GM21786 (cell line): ENCODE measurements around the gene NID1.
"Not testable (repeated sequence)": the region's sequence is repeated elsewhere in the genome, so short reads cannot be mapped to it uniquely, and the experiment has no call there.

ENCODE experiments used
- ATAC-seq: cut with Tn5 transposase; IDR thresholded peaks from one replicate; pipeline ENCODE4 v1.9.1; 2021; ENCODE audit not compliant: unreplicated experiment

The NID1 gene

DNA sequence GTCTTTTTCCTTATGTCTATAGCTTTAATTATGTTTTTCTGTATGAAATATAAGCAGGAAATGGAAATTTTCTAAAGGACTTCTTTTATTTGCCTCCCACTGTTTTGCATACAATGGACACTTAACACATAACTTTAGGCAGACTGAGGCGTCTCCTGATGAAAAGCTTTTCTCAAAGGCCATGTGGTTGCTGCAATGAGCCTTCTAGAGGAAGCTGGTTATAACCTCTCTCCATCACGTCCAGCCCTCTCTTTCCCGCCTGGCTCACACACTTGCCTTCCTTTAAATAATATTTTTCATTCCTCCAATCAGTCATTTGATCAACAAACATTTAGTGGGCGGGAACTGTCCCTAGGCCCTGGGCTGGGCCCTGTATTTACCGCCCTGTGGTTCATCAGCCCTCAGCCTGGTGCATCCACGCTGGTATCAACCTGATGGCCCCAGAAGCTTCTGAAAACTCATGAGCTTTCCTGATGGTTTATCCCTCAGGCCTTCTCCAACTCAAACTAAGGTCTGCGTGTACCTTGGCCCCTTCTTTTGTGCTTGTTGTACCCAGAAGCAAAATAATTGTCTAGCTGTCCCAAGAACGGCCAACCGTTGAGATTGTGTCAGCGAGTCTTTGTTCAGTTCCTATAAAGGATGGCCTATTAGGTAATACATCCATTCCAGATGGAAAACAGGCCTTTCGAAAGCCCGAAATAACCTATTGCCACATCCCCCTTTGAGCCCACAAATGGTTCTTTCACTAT lies 122.8 kb downstream of the NID1 start:
- no peak for ATAC-seq

DNA sequence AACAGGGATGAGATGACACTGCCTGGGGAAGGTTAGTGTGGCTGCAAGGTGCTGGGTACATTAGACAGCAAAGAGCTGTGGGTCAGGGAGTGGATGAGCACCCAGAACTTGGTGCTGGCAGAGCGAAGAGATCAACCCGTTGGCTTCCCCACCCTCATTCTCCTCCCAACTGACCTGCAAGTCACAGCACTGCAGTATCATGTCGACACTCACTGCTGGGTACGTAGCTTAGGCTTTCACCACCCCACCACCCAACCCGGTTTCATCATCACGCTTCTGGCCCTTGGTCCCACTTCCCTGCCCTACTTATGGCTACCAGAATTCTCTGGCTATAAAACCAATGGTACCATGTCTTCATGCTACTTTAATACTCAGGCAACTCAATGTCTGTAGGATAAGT lies 124.6 kb downstream of the NID1 start:
- no peak for ATAC-seq

DNA sequence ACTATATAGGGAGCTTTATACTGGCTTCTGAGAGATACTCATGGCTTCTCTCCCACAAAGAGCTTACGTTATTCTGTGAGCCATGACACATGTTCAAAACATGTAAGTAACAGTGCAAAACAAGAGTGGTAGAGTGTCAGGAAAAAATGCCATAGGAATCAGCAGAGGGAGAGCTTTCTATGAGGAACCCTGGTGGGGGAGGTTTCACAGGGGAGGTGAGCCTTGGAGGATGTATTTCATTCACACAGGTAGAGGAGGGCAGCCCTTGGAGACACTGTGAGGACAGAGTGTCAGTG lies 125.5 kb downstream of the NID1 start:
- no peak for ATAC-seq

DNA sequence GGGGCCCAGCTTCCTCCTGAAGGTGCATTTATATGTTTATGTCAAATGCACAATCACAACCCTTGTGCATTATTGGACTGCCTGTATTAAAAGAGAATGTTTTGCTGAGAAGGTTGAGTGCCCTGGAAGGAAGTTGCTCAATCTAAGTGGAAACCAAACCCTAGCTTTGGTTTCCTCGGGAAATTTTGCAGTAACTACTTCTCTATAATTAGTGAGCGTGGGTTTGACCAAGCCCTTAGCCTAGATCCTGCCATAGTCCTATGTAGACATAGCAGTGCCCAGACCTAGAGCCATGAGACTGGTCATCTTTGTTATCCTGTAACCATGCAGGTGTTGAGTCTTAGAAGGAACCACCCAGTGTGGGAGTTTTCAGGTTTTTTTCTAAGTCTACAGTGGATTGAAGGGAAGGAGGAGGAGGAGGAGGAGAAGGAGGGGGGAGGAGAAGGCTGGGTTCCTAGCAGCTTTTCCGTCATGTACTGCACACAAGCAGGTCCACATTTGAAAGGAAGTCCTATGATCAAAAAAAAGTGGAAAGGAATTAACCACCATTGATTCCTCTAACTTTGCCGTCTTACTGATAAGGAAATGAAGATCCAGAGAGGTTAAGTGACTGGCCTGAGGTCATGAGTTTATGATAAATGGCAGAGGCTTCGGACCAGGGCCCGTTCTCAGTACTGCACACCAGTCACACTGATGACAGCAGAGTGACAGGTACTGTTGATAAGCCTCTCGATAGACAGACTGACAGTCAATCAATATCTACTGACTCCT lies 126.0 kb downstream of the NID1 start:
- no peak for ATAC-seq

- ATAC-seq: no peak
Observed at GRCh38 chr1:235937123-235937522, 127.8 kb downstream of the NID1 start.

DNA sequence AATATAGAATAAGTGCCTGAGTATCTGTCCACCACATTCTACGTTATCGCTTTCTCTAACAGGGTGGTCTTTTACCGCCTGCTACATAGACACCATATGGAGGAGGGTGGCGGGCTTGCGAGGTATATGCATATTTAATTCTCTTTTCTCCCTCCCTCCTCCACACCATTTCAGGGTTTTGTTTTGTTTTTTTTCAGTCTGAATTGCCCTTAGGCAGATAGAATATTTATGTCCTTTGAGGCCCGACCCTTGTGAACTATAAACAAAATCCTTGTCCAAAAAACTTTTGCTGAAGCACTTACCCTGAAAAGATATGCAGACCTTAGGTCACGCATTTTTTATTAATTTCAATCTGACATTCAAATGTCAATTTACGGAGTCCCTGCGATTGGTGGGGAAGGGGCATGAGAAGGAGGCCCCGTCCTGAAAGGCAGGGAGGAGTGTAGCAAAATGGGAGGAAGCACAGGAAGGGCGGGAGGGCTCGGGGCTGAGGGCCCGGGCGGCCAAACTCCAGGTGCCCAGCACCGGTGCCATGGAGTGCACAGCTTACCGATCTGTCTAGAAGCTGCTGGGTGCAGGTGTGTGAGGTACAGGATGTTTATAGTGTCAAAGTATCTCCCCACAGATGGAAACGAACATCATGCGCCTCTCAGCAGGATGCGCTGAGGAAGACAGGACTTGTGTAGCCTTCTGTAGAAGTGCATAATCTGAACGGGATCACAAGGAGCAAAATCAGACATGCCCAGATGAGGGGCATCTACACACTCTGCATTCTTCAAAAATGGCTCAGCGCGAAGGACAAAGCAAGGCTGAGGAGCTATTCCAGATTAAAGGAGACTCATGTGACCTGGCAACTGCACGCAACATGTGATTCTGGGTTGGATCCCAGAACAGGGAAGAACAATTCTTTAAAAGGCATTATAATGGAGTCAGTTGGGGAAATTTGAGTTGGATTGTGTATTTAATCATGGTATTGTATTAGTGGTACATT lies 129.4 kb downstream of the NID1 start:
- ATAC-seq: no peak

DNA sequence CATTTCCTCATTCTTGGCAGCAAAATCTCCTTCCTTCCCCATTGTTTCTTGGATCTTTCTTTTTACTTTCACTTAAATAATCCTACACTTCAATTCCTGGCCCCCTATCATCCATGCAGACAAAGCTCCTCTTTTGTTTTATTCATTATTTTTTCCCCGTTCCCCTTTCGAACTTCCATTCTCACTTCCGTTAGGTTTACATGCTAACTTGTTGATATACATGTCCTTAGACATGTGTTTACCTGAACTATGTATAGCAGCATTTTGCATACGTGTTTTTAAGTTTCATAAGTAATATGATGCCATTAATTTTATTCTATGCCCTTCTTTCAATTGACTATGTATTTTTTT lies 131.1 kb downstream of the NID1 start:
- no peak for ATAC-seq

GRCh38 chr1:235933017-235933765 lies 131.7 kb downstream of the NID1 start:
- no peak for ATAC-seq

DNA sequence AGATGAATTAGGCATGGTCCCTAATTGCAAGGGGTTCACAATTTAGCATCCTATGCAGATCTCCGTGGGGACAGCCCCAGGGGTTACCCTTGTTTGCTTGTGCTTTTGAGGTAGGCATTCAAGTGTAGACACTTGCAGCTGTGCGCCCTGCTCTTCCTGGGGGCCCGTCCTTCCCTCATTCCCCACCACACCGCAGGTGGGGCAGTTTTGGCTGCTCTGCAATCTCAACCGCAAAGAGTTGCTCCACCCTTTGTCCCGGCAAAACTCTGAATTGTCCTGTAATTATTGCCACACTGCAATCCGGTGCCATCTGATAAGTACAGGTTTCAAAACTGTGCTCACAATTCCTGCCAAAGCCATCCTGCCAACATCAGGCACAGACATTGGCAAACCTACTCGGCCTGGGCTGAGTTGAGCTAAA lies 132.8 kb downstream of the NID1 start:
- ATAC-seq: peak; percentile 70

DNA sequence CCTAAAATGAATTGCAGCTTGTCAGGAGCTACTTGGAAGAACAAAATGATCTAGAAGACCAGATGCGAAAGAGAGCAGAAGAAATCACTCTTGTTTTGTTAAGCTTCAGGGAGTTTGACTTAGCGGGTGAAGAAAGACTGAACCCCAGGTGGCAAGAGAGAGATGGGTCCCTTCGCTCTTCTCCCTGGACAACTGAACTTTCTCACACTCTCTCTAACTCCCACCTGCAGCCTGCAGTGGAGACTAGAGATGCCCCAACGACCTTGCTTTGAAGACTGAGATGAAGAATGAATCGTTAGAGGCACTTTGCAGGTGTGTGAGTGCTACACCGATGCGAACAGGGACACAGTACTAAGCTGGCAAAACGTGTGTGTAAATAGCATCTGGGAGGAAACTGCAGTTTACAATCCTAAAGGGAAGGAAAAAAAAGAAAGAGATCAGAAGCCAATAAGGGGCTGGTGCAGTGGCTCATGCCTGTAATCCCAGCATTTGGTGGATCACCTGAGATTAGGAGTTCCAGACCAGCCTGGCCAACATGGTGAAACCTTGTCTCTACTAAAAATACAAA lies 133.6 kb downstream of the NID1 start:
- ATAC-seq: no peak

DNA sequence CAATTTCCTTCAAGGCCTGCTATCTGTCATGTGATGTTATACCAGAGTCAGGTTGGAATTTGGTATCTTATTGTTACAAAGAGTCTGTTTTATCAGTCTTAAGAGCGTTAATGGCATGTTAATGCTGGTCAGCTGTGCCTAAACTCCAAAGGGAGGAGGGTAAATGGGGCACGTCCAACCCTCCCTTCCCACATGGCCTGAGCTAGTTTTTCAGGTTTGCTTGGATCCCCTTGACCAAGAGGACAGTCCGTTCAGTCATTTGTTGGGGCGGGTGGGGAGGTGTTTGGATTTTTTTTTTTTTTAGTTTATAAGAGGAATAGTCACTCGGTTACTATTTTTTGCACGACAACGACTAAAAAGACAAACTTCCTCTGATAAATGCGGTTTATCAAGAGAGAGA lies 134.3 kb downstream of the NID1 start:
- ATAC-seq: no peak

- no peak for ATAC-seq
Observed at GRCh38 chr1:235929216-235929615, 135.7 kb downstream of the NID1 start.

- no peak for ATAC-seq
Observed at GRCh38 chr1:235928197-235928596, 136.7 kb downstream of the NID1 start.

GRCh38 chr1:235927551-235927950 lies 137.3 kb downstream of the NID1 start:
- ATAC-seq: not testable (repeated sequence)
